GM19099 (cell line): Measurements from ENCODE around the gene ANXA5.

Experiments used
- POLR2A ChIP-seq: IDR thresholded peaks from 3 replicates; pipeline ENCODE4 v1.6.1; 2011; ENCODE audit warnings: low read depth; ENCODE audit not compliant: insufficient read length; ENCODE audit errors: extremely low read depth

ANXA5 gene

DNA sequence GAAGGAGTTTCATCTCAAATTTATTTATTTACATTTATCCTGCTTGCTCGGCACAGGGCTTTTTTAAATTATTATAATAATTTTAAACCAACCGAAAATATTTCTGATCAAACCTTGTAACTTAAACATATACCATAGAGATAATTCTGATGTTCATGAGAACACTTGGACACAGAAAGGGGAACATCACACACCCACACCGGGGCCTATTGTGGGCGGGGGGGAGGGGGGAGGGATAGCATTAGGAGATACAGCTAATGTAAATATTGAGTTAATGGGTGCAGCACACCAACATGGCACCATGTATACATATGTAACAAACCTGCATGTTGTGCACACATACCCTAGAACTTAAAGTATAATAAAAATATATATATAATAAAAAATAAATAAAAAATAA lies 2.9 kb downstream of the ANXA5 start:
- no peak for TF ChIP-seq POLR2A

DNA sequence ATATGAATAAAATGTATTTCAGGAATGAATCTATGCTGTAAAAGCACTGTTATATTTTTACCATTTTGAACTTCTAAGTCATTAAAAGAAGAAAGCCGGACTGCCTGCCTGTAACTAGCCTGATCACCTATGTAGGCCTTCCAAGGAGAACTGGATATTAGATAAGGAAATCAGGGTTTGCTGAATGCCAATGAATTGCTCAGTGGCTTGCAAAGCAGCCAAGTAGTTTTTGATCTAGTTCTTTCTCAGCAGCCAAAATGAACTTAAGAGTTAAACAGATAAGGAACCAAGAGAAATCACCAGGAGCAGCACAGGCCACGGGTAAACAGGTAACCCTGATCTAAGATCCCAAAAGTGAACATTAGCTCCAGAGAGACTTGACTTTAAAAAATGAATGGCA lies 3.3 kb downstream of the ANXA5 start:
- TF ChIP-seq POLR2A = no peak

DNA sequence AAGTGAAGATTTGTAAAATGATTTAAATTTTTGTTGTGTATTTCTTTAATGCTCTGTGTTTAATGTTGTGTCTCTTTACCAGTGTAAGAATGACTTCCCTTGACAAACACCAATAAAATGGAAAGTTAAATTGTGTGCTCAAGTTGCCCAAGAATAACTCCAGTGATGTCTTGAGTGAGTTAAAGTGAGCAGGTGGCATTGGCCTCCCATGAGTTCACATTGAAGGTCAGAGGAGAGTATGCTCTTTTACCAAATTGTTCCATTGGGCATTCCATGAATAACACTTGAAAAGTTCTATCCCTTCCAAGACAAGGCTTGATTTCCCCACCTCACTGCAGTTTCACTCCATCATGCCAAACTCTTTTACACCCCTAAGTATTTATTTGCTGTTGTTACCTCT lies 4.5 kb downstream of the ANXA5 start:
- TF ChIP-seq POLR2A = no peak

DNA sequence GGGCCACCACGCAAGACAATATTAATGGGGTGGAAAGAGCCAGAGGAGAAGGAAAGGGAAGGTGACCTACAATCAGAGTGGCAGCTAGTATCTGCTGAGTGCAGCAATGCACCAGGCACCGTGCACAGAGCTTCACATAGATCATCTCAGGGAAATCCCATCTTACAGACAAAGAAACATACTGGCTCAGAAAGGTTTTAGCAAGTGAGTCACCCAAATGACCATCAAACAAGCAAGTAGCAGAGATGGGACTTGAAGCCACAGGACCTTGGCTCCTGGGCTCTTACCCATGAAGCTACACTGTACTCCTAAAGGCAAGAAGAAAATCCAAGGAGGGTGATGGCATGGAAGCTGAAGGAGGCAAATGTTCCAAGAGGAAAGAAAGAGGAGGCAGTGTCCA lies 6.8 kb downstream of the ANXA5 start:
- TF ChIP-seq POLR2A = no peak

DNA sequence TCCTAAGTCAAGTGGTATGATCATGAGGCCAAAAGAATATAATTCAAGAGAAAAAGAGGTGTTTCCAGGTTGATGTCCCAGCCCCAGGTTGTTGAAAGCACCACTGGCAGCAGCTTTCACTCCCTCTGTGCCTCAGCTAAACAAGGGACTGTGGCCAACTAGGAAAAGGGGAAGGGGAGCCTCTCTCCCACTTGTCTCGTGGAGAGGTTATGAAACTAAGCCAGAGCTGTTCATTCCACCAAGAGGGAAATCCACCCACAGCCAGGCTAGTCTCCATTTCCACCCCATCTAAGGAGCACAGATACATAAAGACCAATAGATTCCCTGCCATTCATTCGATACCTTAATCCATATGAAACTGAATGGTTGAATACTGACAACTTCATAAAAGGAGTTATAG lies 8.1 kb downstream of the ANXA5 start:
- no peak for TF ChIP-seq POLR2A

DNA sequence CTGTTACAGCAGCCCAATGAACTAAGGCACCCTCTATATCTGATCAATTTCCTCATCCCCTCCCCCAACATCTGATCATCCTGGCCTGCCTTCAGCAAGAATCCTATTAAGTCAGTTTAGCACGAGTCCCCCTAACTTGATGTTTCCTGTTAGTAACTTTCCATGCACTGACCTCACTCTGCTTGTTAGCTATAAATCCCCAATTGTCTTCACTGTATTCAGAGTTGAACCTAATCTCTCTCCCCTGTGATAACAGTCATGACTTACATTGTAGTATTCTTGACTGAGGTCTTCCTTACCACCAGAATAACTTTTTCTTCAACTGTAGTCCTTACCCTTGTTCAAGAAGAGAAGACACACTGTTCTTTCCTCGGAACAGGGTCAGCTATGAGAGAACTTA lies 8.5 kb downstream of the ANXA5 start:
- TF ChIP-seq POLR2A = no peak

DNA sequence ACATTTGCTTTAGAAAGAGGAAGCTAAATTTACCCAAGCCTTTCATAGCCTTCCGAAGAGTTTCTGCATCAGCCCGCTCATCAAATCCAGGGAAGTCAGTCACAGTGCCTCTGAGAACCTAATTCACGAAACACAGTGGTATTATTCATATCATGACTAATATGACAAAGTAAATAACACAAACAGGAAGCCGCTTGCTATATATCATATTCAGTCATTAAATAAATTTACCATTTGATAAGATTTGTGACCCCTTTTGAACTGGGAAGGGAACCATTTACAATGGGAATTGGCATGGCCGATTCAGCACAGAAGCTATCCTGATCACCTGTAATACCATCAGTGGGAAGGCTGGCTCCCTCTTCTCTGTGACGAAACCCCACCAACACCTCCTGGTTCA lies 10.5 kb downstream of the ANXA5 start:
- no peak for TF ChIP-seq POLR2A

DNA sequence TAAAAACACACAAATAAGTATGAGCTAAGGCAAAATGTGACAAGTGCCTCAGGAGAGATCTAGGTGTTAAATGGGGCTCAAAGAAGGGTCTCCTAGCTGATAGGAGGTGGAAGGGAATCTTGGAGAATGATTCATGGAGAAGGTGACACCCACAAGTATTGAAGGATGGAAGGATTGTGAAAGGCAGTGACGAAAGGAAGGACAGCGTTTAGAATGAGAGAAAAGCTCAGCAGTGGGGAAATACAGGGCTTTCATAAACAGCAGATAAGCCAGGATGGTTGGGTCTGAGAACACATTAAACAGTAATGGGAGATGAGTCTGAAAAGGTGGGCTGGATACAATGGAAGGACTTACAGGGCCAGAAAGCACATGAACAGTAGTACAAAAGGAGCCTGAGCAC lies 11.5 kb downstream of the ANXA5 start:
- TF ChIP-seq POLR2A = no peak

DNA sequence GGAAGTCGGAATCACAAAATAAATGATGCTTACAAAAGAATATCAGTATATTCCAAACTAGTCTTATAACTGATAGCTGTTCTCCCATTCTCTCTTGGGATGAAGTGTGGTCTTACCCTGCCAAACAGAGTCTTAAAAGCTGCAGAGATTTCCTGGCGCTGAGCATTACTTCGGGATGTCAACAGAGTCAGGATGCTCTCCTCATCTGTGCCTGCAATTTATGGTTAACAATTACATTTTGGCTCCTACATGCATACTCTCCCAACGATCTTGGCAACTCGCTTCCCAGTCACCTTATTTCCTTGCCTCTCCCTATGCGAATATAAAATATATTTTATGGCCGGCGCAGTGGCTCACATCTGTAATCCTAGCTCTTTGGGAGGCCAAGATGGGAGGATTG lies 12.2 kb downstream of the ANXA5 start:
- no peak for TF ChIP-seq POLR2A

DNA sequence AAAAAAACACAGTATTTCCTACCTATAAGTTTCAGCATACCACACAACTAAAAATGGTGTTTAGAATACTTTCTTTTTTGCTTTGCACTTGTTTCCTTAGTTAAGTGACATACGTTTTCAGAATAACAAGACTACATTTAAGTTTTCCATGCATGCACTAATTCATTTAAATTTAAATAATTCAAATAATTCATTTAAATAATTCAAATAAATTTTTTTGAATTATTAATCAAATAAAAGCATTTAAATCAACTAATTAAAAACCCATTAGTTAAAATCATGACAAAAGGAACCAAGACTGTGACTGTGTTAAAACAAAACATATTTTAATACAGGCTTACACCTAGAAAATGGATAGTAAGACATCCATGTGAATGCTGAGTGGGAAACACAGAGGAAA lies 12.8 kb downstream of the ANXA5 start:
- no peak for TF ChIP-seq POLR2A

DNA sequence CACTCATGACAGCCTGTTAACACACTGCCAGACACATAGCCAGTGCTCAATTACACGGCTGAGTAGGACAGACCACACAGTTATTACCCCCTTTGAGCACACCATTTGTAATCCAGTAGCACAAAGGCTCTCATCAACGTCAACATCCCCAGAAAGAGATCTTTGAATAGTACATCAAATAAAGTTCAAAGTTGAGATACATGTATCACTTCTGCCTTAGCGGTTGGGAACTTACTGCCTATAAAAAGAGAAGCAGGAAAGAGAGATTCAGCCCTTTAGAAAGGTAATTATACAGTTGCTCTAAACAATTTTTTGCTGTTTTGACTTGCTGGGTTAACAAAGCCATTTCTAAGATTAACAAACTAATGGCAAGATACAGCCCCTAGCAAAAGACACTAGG lies 16.2 kb downstream of the ANXA5 start:
- no peak for TF ChIP-seq POLR2A

DNA sequence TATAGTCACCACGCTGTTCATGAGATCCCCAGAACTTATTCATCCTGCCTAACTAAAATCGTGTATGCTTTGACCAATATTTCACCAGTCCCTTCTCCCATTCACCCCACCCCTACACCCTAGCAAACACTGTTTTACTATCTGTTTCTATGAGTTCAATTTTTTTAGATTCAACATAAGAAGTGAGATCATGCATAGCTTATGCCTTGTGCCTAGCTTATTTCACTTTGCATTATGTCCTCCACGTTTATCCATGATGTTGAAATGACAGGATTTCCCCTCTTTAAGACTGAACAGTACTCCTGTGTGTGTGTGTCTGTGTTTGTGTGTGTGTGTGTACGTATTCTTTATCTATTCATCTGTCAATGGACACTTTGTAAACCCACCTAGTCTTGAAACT lies 16.8 kb downstream of the ANXA5 start:
- TF ChIP-seq POLR2A = no peak

DNA sequence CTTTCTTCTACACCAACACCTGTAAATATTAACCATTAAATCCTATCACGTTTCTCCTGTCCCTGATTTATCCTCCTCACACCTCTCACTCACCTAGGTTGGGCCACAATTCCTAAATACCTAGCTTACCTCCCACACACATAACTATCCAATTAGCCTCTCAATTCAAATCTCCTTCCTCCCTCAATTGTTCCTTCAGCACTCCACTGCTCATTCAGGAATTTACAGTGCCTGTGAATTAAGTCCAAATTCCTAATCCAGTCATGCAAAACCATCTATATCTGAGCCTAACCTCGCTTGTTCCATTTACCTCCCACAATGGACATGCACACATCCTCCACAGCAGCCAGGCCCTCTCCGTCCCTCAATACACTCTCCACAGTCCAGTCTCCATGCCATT lies 17.5 kb downstream of the ANXA5 start:
- no peak for TF ChIP-seq POLR2A

DNA sequence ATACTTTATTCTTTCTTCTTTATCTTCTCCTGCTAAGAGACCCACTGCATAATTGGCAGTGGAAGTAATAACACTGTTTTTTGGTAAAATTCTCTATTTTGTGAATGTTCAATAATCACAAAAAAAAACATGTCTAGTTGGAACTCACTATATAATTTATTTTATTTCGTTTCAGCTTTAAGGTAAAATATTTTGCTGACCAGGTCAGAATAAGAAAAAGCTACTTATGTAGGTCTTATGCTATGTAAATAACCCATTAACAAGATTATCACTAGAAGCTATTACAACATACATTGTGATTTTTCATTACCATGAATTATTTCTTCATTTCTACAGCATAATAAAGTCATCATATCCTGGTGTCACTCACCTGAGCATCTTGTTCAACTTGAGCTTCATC lies 19.3 kb downstream of the ANXA5 start:
- no peak for TF ChIP-seq POLR2A

DNA sequence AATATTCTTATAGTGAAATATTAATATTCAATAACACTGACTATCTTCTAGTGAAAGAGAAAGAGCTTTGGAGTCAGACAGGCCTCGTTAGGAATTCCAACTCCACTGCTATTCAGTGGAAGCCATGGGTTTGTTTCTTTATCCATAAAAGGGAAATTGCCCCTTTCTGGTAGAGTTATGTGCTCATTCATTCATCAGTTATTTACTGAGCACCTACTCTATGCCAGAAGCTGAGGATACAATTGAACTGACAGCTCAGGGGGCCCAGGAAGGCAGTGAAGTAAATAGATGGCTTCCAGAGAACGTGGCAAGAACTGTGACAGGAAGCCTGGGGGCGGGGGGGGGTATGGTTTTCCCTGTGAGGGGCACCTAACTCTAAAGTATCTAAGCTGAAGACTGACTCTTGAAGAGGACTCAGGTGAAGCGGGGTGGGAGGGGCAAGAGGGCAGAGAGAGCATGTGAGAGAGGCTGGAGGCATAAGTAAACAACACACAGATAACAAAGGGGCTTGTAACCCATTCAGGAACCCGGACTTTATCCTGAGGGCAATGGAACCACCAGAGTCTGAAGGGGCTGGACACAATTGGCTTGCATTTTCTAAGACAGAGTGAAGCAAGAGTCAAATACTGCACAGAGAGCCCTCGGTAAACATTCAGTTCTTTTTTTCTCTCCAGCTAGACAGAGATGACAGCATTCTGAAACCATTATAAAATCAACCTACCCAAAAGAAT lies 20.3 kb downstream of the ANXA5 start:
- TF ChIP-seq POLR2A = no peak

DNA sequence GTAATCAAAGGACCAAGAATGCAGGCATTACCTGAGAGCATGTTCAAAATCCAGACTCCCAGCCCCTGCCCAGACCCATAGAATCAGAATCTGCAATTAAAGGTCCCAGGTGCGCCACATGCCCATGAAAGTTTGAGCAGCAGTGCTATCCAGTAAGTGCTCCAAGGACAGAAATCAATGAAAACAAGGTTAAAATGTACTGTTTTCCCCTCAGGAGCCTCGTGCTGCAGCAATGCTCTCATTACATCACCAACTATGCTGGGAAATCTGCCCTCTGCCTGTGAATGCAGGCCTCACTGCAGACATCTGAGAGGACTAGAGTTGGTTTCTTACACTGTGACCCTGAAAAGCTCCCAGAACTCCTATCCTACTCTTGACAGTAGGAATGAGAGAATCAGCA lies 21.1 kb downstream of the ANXA5 start:
- no peak for TF ChIP-seq POLR2A

DNA sequence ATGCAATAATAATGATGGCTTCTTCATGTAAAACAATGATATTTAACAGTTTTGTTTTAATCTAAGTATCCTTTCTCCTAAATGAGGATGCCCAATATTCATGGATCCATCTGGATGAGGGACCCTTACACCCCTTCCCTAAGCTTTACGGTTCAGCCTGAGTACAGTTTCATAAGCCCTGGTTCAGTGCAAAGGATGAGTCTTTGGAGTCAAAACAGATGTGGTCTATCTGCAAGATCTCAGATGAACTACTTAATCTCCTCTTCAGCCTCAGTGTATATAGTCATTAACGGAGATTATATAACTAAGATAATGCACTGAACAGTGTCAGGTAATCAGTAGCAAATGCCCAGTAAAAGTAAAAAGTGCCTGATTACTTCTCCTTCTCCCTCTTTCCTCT lies 22.1 kb downstream of the ANXA5 start:
- TF ChIP-seq POLR2A = no peak
